Urinary bladder (tissue), 4 donors: ENCODE measurements around the gene HMOX2. TPM values are rescaled to one million over a fixed set of nuclear protein-coding genes. Genes with fewer than 3 reads are reported as not detected.

Experiments
- DNase-seq: peaks from one replicate; pipeline ENCODE4 v3.0.0-alpha.2; 2015; ENCODE audit errors: extremely low spot score
- H3K27ac ChIP-seq: one replicate; pipeline ENCODE4 v1.5.1; 2013; ENCODE audit warnings: low read depth, mild to moderate bottlenecking, moderate library complexity
- H3K36me3 ChIP-seq: one replicate; pipeline ENCODE4 v1.6.1; 2013; ENCODE audit warnings: mild to moderate bottlenecking, moderate library complexity; ENCODE audit not compliant: insufficient read depth
- H3K4me1 ChIP-seq: one replicate; pipeline ENCODE4 v1.6.1; 2013; ENCODE audit warnings: mild to moderate bottlenecking, moderate library complexity; ENCODE audit not compliant: insufficient read depth
- H3K4me3 ChIP-seq: one replicate; pipeline ENCODE4 v1.5.1; 2013; ENCODE audit warnings: low read depth, low read length
- WGBS: extraction: QIAGEN DNeasy Blood & Tissue Kit; methylation state at CpG from one replicate; pipeline ENCODE4 v1.1.7; 2013; 5-methylcytosine and 5-hydroxymethylcytosine counted together
- polyA plus RNA-seq: library from polyadenylated mRNA; stranded (reverse); fragments of 200-250 nt; gene quantifications from one replicate; pipeline ENCODE4 v1.2.3, GENCODE V29; 2013
- small RNA-seq: library from RNA; depleted of rRNA; stranded (forward); fragments of <200 nt; gene quantifications from one replicate; pipeline ENCODE3, GENCODE V24; 2014
- total RNA-seq: library from RNA; depleted of rRNA; stranded (reverse); fragments of >200 nt; gene quantifications from one replicate; pipeline ENCODE4 v1.2.3, GENCODE V29; 2014
- donor health status: healthy with polysubstance abuse.
- donor health status: healthy.

The HMOX2 gene
- total and polyA plus RNA-seq, 2 donors = 27.9 to 45.6 TPM

DNA sequence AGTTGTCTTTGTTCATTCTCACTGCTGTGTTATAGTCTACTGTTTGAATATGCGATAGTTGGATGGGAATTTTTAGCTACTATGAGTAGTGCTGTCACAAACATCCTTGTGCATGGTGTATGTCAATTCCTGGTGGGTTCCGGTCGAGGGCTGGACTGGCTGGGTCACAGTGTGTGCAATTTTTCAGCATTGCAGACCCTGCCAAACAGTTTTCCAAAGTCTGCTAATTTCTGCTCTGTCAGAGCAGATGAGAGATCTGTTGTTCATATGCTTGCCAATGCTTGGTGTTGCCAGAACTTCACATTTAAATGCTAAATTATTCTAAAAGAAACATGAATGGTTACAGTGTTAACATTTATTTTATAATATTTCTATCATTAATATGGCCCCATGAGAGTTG is 76.3 kb downstream of the HMOX2 start:
- Histone ChIP-seq H3K4me1 (no peaks in the 10 kb centered on the region), H3K27ac (no peak overlapping the region), H3K36me3 (no peaks in the 10 kb centered on the region), H3K4me3 (no peak overlapping the region)
- 52% methylated on average over 3 of the region's 3 CpGs for WGBS
- DNase-seq = no peak

GRCh38 chr16:4556112-4556511 is 79.9 kb downstream of the HMOX2 start, which contains the start of gene C16orf96:
Gene C16orf96 (plus strand): TSS chr16:4556340. CDS start chr16:4556490, 150 bp downstream.
- no peaks in the 10 kb centered on the region for H3K4me1 ChIP-seq
- no peak within 1 kb of the TSS for H3K4me3 ChIP-seq
- 81% methylated on average over 4 of the region's 4 CpGs for WGBS
- no peak within 1 kb of the TSS for H3K27ac ChIP-seq
- no peak for DNase-seq
- no peaks in the 10 kb centered on the region for H3K36me3 ChIP-seq

GRCh38 chr16:4556580-4556979 is 80.4 kb downstream of the HMOX2 start:
- 86% methylated on average over 14 of the region's 14 CpGs for WGBS

DNA sequence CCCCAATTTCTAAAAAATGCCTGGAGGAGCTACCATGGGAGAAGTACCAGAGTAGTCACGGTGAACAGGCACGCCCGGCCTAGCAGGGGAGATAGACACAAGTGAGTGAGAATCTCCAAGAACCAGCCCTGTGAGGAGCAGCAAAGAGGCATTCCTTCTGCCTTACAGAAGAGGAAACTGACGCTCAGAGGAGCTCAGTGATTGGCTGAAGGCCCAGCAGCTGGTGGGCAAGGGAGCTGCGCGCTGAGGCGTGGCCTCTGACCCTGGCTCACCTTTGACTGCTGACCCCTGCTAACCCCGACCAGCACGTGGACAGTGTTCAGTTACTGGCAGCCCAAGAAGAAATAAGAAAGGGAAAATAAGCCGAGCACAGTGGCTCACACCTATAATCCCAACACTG is 81.8 kb downstream of the HMOX2 start:
- Histone ChIP-seq H3K27ac (no peak overlapping the region), H3K4me1 (no peaks in the 10 kb centered on the region)
- 74% methylated on average over 10 of the region's 10 CpGs for WGBS

More at GRCh38 chr16:4556580-4556979, 80.4 kb downstream of the HMOX2 start:
- Histone ChIP-seq H3K36me3 (no peaks in the 10 kb centered on the region), H3K4me3 (no peak overlapping the region), H3K4me1 (no peaks in the 10 kb centered on the region), H3K27ac (no peak overlapping the region)
- no peak for DNase-seq

More for the DNA sequence above, 81.8 kb downstream of the HMOX2 start:
- Histone ChIP-seq H3K4me3 (no peak overlapping the region), H3K36me3 (no peaks in the 10 kb centered on the region)
- DNase-seq = no peak

Small RNA genes lying within 50 kb of the gene (small RNA-seq; reads per million reads assigned to genes)
- gene AC012676.2 = not detected

Other genes with a start within 250 kb of the HMOX2 start
- gene SRL, start 234.3 kb upstream of the HMOX2 start, total RNA-seq = 15.0 TPM
- gene SRL, start 234.3 kb upstream of the HMOX2 start, polyA plus RNA-seq = 2.4 TPM
- gene TFAP4, start 203.4 kb upstream of the HMOX2 start, total RNA-seq = 6.1 TPM
- gene TFAP4, start 203.4 kb upstream of the HMOX2 start, polyA plus RNA-seq = 7.3 TPM
- gene GLIS2, start 160.3 kb upstream of the HMOX2 start, total RNA-seq = 6.1 TPM
- gene GLIS2, start 160.3 kb upstream of the HMOX2 start, polyA plus RNA-seq = 22.1 TPM
- 8.6 TPM for gene PAM16, start 125.1 kb upstream of the HMOX2 start, total RNA-seq
- gene PAM16, start 125.1 kb upstream of the HMOX2 start, polyA plus RNA-seq = 48.9 TPM
- 20.8 TPM for gene VASN, start 104.5 kb upstream of the HMOX2 start, total RNA-seq
- 47.6 TPM for gene VASN, start 104.5 kb upstream of the HMOX2 start, polyA plus RNA-seq
- gene CORO7, start 59.8 kb upstream of the HMOX2 start, total RNA-seq = 13.7 TPM
- gene CORO7, start 59.8 kb upstream of the HMOX2 start, polyA plus RNA-seq = 15.6 TPM
- 33.5 TPM for gene DNAJA3, start 50.5 kb upstream of the HMOX2 start, total RNA-seq
- gene DNAJA3, start 50.5 kb upstream of the HMOX2 start, polyA plus RNA-seq = 38.4 TPM
- 25.2 TPM for gene NMRAL1, start 1.8 kb upstream of the HMOX2 start, total RNA-seq
- 48.2 TPM for gene NMRAL1, start 1.8 kb upstream of the HMOX2 start, polyA plus RNA-seq
- 6.2 TPM for gene CDIP1, start 62.4 kb downstream of the HMOX2 start, total RNA-seq
- 28.7 TPM for gene CDIP1, start 62.4 kb downstream of the HMOX2 start, polyA plus RNA-seq
- 0.11 TPM for gene C16orf96, start 79.9 kb downstream of the HMOX2 start, total RNA-seq
- gene C16orf96, start 79.9 kb downstream of the HMOX2 start, polyA plus RNA-seq = 0.04 TPM
- gene UBALD1, start 138.5 kb downstream of the HMOX2 start, total RNA-seq = 2.3 TPM
- gene UBALD1, start 138.5 kb downstream of the HMOX2 start, polyA plus RNA-seq = 37.9 TPM
- gene MGRN1, start 148.4 kb downstream of the HMOX2 start, total RNA-seq = 22.5 TPM
- 34.9 TPM for gene MGRN1, start 148.4 kb downstream of the HMOX2 start, polyA plus RNA-seq
- gene NUDT16L1, start 217.2 kb downstream of the HMOX2 start, total RNA-seq = 17.0 TPM
- gene NUDT16L1, start 217.2 kb downstream of the HMOX2 start, polyA plus RNA-seq = 38.4 TPM